SU-DHL-6 (cell line): ENCODE results near the gene LRP1B.

Source experiments
- H2AFZ ChIP-seq: fragments of 200-600 bp; sonication (generic); 2 replicates; pipeline ENCODE4 v1.6.1; 2014; ENCODE audit warnings: low read depth, mild to moderate bottlenecking, moderate library complexity, mixed read lengths, antibody characterized with exemption, low read length; ENCODE audit not compliant: severe bottlenecking
- H3F3A ChIP-seq: fragments of 200-600 bp; shearing (Covaris generic); 2 replicates; pipeline ENCODE4 v1.6.0; 2016; ENCODE audit warnings: antibody characterized with exemption, mild to moderate bottlenecking; ENCODE audit not compliant: insufficient read depth
- H3K27ac ChIP-seq: fragments of 200-600 bp; sonication (generic); 2 replicates; pipeline ENCODE4 v1.5.1; 2016; ENCODE audit warnings: low read depth, mild to moderate bottlenecking, low read length, moderate library complexity, mixed read lengths
- H3K27me3 ChIP-seq: fragments of 200-600 bp; sonication (generic), shearing (Covaris generic); 2 replicates; pipeline ENCODE4 v1.6.0; 2014; ENCODE audit warnings: mild to moderate bottlenecking, low read length
- H3K36me3 ChIP-seq: fragments of 200-600 bp; sonication (generic); 2 replicates; pipeline ENCODE4 v1.6.1; 2014; ENCODE audit warnings: mild to moderate bottlenecking, low read length, mixed read lengths
- H3K4me2 ChIP-seq: fragments of 300-600, 200-600 bp; shearing (Covaris generic), sonication (generic); 2 replicates; pipeline ENCODE4 v1.6.0; 2014; ENCODE audit warnings: low read length, low read depth, mild to moderate bottlenecking; ENCODE audit not compliant: poor library complexity, severe bottlenecking
- H3K4me3 ChIP-seq: fragments of 200-600 bp; sonication (generic); 2 replicates; pipeline ENCODE4 v1.5.1; 2014; ENCODE audit warnings: antibody characterized with exemption, low read length, mild to moderate bottlenecking, mixed read lengths; ENCODE audit not compliant: insufficient read depth, poor library complexity, severe bottlenecking
- H3K79me2 ChIP-seq: fragments of 200-600 bp; sonication (generic); 2 replicates; pipeline ENCODE4 v1.6.1; 2014; ENCODE audit warnings: mild to moderate bottlenecking, low read length, moderate library complexity; ENCODE audit not compliant: insufficient read depth
- H3K9ac ChIP-seq: fragments of 200-600 bp; sonication (generic); 2 replicates; pipeline ENCODE4 v1.7.0; 2014; ENCODE audit warnings: mild to moderate bottlenecking, low read length
- H3K9me2 ChIP-seq: fragments of 200-600 bp; sonication (generic); replicated peaks from 2 replicates; pipeline ENCODE4 v1.6.1; 2014; ENCODE audit warnings: low read length; ENCODE audit not compliant: insufficient read depth
- H3K9me3 ChIP-seq: fragments of 200-600 bp; sonication (generic); 2 replicates; pipeline ENCODE4 v1.6.1; 2014; ENCODE audit warnings: low read length, mixed read lengths; ENCODE audit not compliant: insufficient read depth
- H4K20me1 ChIP-seq: fragments of 200-600 bp; sonication (generic); 2 replicates; pipeline ENCODE4 v1.6.1; 2014; ENCODE audit warnings: low read depth, mild to moderate bottlenecking, antibody characterized with exemption, low read length, moderate library complexity, mixed read lengths
- CTCF ChIP-seq: fragments of 200-600 bp; sonication (generic); IDR thresholded peaks from one replicate; pipeline ENCODE4 v1.5.1; 2017; ENCODE audit warnings: antibody characterized with exemption, mild to moderate bottlenecking, low read length, moderate library complexity; ENCODE audit not compliant: insufficient read depth, poor library complexity, severe bottlenecking
- EZH2phosphoT487 ChIP-seq: fragments of 200-600 bp; sonication (generic), shearing (Covaris generic); conservative IDR thresholded peaks from 2 replicates; pipeline ENCODE4 v1.6.1; 2018; ENCODE audit warnings: mild to moderate bottlenecking, antibody characterized with exemption, low read length, moderate library complexity, mixed read lengths

LRP1B gene

DNA sequence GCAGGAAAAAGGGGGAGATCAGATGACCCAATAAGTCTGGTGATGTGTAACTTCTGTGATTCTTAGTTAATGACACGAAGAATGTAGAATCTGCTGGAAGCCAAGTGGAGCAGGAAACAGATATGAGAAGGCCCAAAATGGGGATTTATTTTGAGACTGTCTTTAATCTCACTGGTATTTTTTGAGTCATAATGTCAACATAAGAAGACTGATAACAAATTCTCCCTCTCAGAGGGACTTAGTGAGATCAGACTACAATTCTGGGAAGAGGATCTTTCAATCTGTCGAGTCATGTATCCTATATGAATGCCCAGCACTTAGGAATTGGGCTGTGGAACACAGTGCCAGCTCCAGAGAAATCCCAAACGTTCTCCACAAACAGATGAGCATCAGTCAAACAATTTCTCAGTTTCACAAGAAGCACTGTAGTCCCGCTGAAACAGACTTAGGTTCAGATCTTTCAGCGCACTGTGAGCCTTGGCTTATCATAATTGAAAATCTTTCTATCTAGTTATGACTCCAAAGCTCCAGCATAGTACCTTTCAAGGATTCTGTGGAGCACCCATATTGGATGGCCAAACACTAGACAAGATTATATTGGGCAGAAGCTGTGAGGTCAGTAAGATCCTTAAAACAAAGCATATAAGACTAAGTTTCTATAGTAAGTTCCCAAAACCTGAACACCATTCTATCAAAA is 738.2 kb downstream of the LRP1B start:
- no peaks in the 10 kb centered on the region for H3K9me3 ChIP-seq
- H3F3A ChIP-seq: no peaks in the 10 kb centered on the region
- no peaks in the 10 kb centered on the region for H3K79me2 ChIP-seq
- H3K27ac ChIP-seq: no peak overlapping the region
- no peak overlapping the region for H3K9ac ChIP-seq
- H3K4me3 ChIP-seq: no peak overlapping the region
- H3K36me3 ChIP-seq: no peaks in the 10 kb centered on the region
- H3K4me2 ChIP-seq: no peak overlapping the region
- no peaks in the 10 kb centered on the region for H4K20me1 ChIP-seq
- H3K27me3 ChIP-seq: no peaks in the 10 kb centered on the region
- TF ChIP-seq CTCF: no peak
- TF ChIP-seq EZH2phosphoT487: no peak
- H2AFZ ChIP-seq: no peak overlapping the region
- no peaks in the 10 kb centered on the region for H3K9me2 ChIP-seq

- no peaks in the 10 kb centered on the region for H3K27me3 ChIP-seq
- H3F3A ChIP-seq: no peaks in the 10 kb centered on the region
- H4K20me1 ChIP-seq: no peaks in the 10 kb centered on the region
- no peak overlapping the region for H2AFZ ChIP-seq
- no peak overlapping the region for H3K27ac ChIP-seq
- H3K4me2 ChIP-seq: no peak overlapping the region
- H3K4me3 ChIP-seq: no peak overlapping the region
- H3K79me2 ChIP-seq: no peaks in the 10 kb centered on the region
- H3K9me3 ChIP-seq: no peaks in the 10 kb centered on the region
- no peak overlapping the region for H3K9ac ChIP-seq
- no peaks in the 10 kb centered on the region; the same call in 1 of the 2 replicates for H3K9me2 ChIP-seq
- TF ChIP-seq EZH2phosphoT487: no peak
- TF ChIP-seq CTCF: no peak
- H3K36me3 ChIP-seq: no peaks in the 10 kb centered on the region
These were observed 744.6 kb downstream of the LRP1B start for GRCh38 chr2:141386168-141386567.

- no peak for TF ChIP-seq CTCF
- TF ChIP-seq EZH2phosphoT487: no peak
- H3K79me2 ChIP-seq: no peaks in the 10 kb centered on the region
- H3K9ac ChIP-seq: no peak overlapping the region
- no peak overlapping the region for H3K4me2 ChIP-seq
- H3K9me2 ChIP-seq: no peaks in the 10 kb centered on the region; the same call in 1 of the 2 replicates
- no peak overlapping the region for H3K4me3 ChIP-seq
- no peaks in the 10 kb centered on the region for H3K27me3 ChIP-seq
- no peaks in the 10 kb centered on the region for H3K9me3 ChIP-seq
- no peak overlapping the region for H3K27ac ChIP-seq
- no peaks in the 10 kb centered on the region for H3F3A ChIP-seq
- H4K20me1 ChIP-seq: no peaks in the 10 kb centered on the region
- H2AFZ ChIP-seq: no peak overlapping the region
- no peaks in the 10 kb centered on the region for H3K36me3 ChIP-seq
These were observed 746.1 kb downstream of the LRP1B start for GRCh38 chr2:141384676-141385075.
